Type B pancreatic cell (in vitro differentiated cells): ENCODE data around the gene SYT14. TPM values are rescaled to one million over a fixed set of nuclear protein-coding genes. Genes with fewer than 3 reads are reported as not detected.
"Not testable (repeated sequence)": the region's sequence is repeated elsewhere in the genome, so short reads cannot be mapped to it uniquely, and the experiment has no call there.

Experiments
- DNase-seq: peaks from one replicate; pipeline ENCODE4 v3.0.0; 2021; ENCODE audit warnings: mixed read lengths; ENCODE audit not compliant: unreplicated experiment; ENCODE audit errors: extremely low spot score
- H3K27ac Mint-ChIP-seq: 2 replicates; pipeline ENCODE4 v1.8.0; 2021; ENCODE audit warnings: mild to moderate bottlenecking, mixed read lengths
- H3K27me3 Mint-ChIP-seq: 2 replicates; pipeline ENCODE4 v1.8.0; 2021; ENCODE audit warnings: mixed read lengths
- H3K36me3 Mint-ChIP-seq: 2 replicates; pipeline ENCODE4 v1.8.0; 2021; ENCODE audit warnings: mixed read lengths
- H3K4me1 Mint-ChIP-seq: one replicate; pipeline ENCODE4 v1.8.0; 2021; ENCODE audit warnings: mixed read lengths; ENCODE audit not compliant: unreplicated experiment
- H3K4me3 Mint-ChIP-seq: 2 replicates; pipeline ENCODE4 v1.8.0; 2021; ENCODE audit warnings: mild to moderate bottlenecking, mixed read lengths
- H3K9me3 Mint-ChIP-seq: 2 replicates; pipeline ENCODE4 v1.8.0; 2021; ENCODE audit warnings: mixed read lengths
- CTCF ChIP-seq: fragments of 200-600 bp; sonication (generic); conservative IDR thresholded peaks from 2 replicates; pipeline ENCODE4 v1.5.0; 2021; ENCODE audit warnings: antibody characterized with exemption, mild to moderate bottlenecking
- total RNA-seq: library from RNA; stranded (reverse); gene quantifications from 2 replicates; pipeline ENCODE4 v1.2.1, GENCODE V29; 2021; ENCODE audit warnings: low replicate concordance

Gene SYT14
- total RNA-seq, 1 donor from 2014 or later = 5.7 TPM

- Mint-ChIP-seq H3K4me3 (no peak overlapping the region), H3K27me3 (peaks cover 8% of the 10 kb centered on the region), H3K27ac (no peak overlapping the region), H3K4me1 (no peaks in the 10 kb centered on the region), H3K36me3 (no peaks in the 10 kb centered on the region), H3K9me3 (no peaks in the 10 kb centered on the region)
- no peak for DNase-seq
- TF ChIP-seq CTCF = no peak
Measured at GRCh38 chr1:209911746-209912145, 26.3 kb upstream of the SYT14 start.

GRCh38 chr1:209912306-209912705 lies 25.7 kb upstream of the SYT14 start:
- H3K36me3 Mint-ChIP-seq = no peaks in the 10 kb centered on the region
- H3K4me1 Mint-ChIP-seq = no peaks in the 10 kb centered on the region

GRCh38 chr1:209919637-209920036 lies 18.4 kb upstream of the SYT14 start:
- H3K36me3 Mint-ChIP-seq, DNase-seq, H3K27ac Mint-ChIP-seq, H3K4me3 Mint-ChIP-seq, H3K9me3 Mint-ChIP-seq, H3K4me1 Mint-ChIP-seq: not testable (repeated sequence)
- peaks cover 10% of the 10 kb centered on the region for H3K27me3 Mint-ChIP-seq

More at GRCh38 chr1:209912306-209912705, 25.7 kb upstream of the SYT14 start:
- H3K27me3 Mint-ChIP-seq = peaks cover 8% of the 10 kb centered on the region
- no peaks in the 10 kb centered on the region for H3K9me3 Mint-ChIP-seq
- no peak for DNase-seq
- H3K4me3 Mint-ChIP-seq = no peak overlapping the region
- H3K27ac Mint-ChIP-seq = no peak overlapping the region
- no peak for TF ChIP-seq CTCF

GRCh38 chr1:209920844-209921243 lies 17.2 kb upstream of the SYT14 start:
- Mint-ChIP-seq H3K4me3 (no peak overlapping the region), H3K27me3 (peaks cover 16% of the 10 kb centered on the region), H3K9me3 (peaks cover 6% of the 10 kb centered on the region), H3K27ac (no peak overlapping the region), H3K4me1 (no peaks in the 10 kb centered on the region), H3K36me3 (no peaks in the 10 kb centered on the region)
- no peak for DNase-seq
- TF ChIP-seq CTCF = no peak

GRCh38 chr1:209924390-209924789 lies 13.6 kb upstream of the SYT14 start:
- Mint-ChIP-seq H3K27me3 (peaks cover 16% of the 10 kb centered on the region), H3K4me3 (no peak overlapping the region), H3K36me3 (no peaks in the 10 kb centered on the region), H3K27ac (no peak overlapping the region), H3K9me3 (peaks cover 6% of the 10 kb centered on the region), H3K4me1 (no peaks in the 10 kb centered on the region)
- TF ChIP-seq CTCF = no peak
- DNase-seq = no peak

- Mint-ChIP-seq H3K27me3 (peaks cover 13% of the 10 kb centered on the region), H3K4me1 (no peaks in the 10 kb centered on the region), H3K9me3 (no peaks in the 10 kb centered on the region), H3K4me3 (no peak overlapping the region), H3K36me3 (no peaks in the 10 kb centered on the region), H3K27ac (no peak overlapping the region)
- no peak for DNase-seq
- TF ChIP-seq CTCF = no peak
Measured at GRCh38 chr1:209926045-209926444, 12.0 kb upstream of the SYT14 start.
